ENCODE data around the gene FRAT1. TPM values are rescaled to one million over a fixed set of nuclear protein-coding genes. Genes with fewer than 3 reads are reported as not detected.

The FRAT1 gene
- total and polyA plus RNA-seq, 10 of the 15 experiments (the other 5 are each of a cell fraction or from before 2014, with no cell fraction given): 0.07 to 0.73 (median 0.26) TPM

- TF ChIP-seq SMC3 (IDR thresholded peaks at IDR 0.05; ENCODE audit: borderline replicate concordance, low read length): no peak
- TF ChIP-seq SIN3A (IDR thresholded peaks at IDR 0.05; ENCODE audit: low read depth, low read length): peak; percentile 69
- no peak for TF ChIP-seq HDAC6 (IDR thresholded peaks at IDR 0.05; ENCODE audit: unreplicated experiment)
- no peak for TF ChIP-seq IRF5 (IDR thresholded peaks at IDR 0.05; ENCODE audit: borderline replicate concordance)
- TF ChIP-seq EED (IDR thresholded peaks at IDR 0.05; ENCODE audit: low read depth): no peak; the same call in 1 of the 2 replicates
- peak in 1 of 2 experiments; percentile 24; a peak in 1 of 4 replicates for TF ChIP-seq IKZF2 (IDR thresholded peaks at IDR 0.05)
- no peak for TF ChIP-seq SUZ12 (IDR thresholded peaks at IDR 0.05; ENCODE audit: unreplicated experiment)
- peak in 1 of 2 experiments; percentile 50; a peak in 1 of 3 replicates for TF ChIP-seq EGR1 (IDR thresholded peaks at IDR 0.05; ENCODE audit: borderline replicate concordance in 1 of 2, low read depth in 2 of 2, low read length in 2 of 2)
- TF ChIP-seq ZBED1 (IDR thresholded peaks at IDR 0.05; ENCODE audit: borderline replicate concordance): no peak
- peak; percentile 75; the same call in 1 of the 2 replicates for TF ChIP-seq POLR2AphosphoS5 (IDR thresholded peaks at IDR 0.05; ENCODE audit: low read length)
- peak; percentile 68 for TF ChIP-seq CREB1 (IDR thresholded peaks at IDR 0.05; ENCODE audit: low read depth)
- TF ChIP-seq, protein P1, sequence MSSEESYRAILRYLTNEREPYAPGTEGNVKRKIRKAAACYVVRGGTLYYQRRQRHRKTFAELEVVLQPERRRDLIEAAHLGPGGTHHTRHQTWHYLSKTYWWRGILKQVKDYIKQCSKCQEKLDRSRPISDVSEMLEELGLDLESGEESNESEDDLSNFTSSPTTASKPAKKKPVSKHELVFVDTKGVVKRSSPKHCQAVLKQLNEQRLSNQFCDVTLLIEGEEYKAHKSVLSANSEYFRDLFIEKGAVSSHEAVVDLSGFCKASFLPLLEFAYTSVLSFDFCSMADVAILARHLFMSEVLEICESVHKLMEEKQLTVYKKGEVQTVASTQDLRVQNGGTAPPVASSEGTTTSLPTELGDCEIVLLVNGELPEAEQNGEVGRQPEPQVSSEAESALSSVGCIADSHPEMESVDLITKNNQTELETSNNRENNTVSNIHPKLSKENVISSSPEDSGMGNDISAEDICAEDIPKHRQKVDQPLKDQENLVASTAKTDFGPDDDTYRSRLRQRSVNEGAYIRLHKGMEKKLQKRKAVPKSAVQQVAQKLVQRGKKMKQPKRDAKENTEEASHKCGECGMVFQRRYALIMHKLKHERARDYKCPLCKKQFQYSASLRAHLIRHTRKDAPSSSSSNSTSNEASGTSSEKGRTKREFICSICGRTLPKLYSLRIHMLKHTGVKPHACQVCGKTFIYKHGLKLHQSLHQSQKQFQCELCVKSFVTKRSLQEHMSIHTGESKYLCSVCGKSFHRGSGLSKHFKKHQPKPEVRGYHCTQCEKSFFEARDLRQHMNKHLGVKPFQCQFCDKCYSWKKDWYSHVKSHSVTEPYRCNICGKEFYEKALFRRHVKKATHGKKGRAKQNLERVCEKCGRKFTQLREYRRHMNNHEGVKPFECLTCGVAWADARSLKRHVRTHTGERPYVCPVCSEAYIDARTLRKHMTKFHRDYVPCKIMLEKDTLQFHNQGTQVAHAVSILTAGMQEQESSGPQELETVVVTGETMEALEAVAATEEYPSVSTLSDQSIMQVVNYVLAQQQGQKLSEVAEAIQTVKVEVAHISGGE (CRISPR knock-in tag; IDR thresholded peaks at IDR 0.05): no peak
- TF ChIP-seq SKIL (IDR thresholded peaks at IDR 0.05; ENCODE audit: low read depth, poor library complexity, severe bottlenecking): peak; percentile 53
- TF ChIP-seq RELB (IDR thresholded peaks at IDR 0.05; ENCODE audit: low read depth): peak; percentile 51; the same call in 1 of the 2 replicates
- TF ChIP-seq NR2F1 (conservative IDR thresholded peaks at IDR 0.05): 0 out of 2 replicates have a peak, but pooled peaks have one; percentile 48
- TF ChIP-seq JUNB (IDR thresholded peaks at IDR 0.05): no peak
- TF ChIP-seq IRF3 (IDR thresholded peaks at IDR 0.05): peak; percentile 91
- TF ChIP-seq, protein P2, sequence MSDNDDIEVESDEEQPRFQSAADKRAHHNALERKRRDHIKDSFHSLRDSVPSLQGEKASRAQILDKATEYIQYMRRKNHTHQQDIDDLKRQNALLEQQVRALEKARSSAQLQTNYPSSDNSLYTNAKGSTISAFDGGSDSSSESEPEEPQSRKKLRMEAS (IDR thresholded peaks at IDR 0.05; ENCODE audit: low read depth, low read length): 0 out of 2 replicates have a peak, but pooled peaks have one; percentile 33
These were observed 26.8 kb upstream of the FRAT1 start, which contains the start of gene ARHGAP19 (continued) for GRCh38 chr10:97292097-97292861.
